GM10266 (cell line): ENCODE data around the gene TBX18.

Experiments
- DNase-seq: peaks from one replicate; pipeline ENCODE4 v3.0.0; 2012; ENCODE audit errors: extremely low spot score
- TF ChIP-seq, protein P1 (sequence below): IDR thresholded peaks from 2 replicates; pipeline ENCODE4 v1.5.1; 2012; ENCODE audit warnings: mild to moderate bottlenecking, low read depth; ENCODE audit not compliant: control insufficient read depth, insufficient read depth; ENCODE audit errors: missing control alignments

TBX18 gene

DNA sequence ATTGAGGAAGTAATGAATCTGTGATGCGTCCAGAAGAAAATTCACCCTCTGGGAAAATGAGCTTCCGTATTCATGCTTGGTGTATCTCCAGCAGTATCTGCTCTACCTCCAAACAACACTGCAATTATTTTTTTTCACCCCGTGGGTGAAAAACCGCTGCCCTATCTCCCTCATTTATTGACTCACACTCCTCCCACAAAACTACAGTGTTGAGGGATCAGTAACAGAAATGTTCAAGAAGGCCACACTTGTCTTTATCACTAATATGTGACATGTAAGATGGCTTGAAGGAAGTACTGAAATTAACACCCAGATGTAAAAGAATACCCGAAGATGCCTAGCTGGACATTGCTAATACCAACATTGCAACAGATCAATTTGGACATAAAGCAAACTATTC lies 4.9 kb upstream of the TBX18 start:
- DNase-seq, result no peak
- TF ChIP-seq, protein P1, sequence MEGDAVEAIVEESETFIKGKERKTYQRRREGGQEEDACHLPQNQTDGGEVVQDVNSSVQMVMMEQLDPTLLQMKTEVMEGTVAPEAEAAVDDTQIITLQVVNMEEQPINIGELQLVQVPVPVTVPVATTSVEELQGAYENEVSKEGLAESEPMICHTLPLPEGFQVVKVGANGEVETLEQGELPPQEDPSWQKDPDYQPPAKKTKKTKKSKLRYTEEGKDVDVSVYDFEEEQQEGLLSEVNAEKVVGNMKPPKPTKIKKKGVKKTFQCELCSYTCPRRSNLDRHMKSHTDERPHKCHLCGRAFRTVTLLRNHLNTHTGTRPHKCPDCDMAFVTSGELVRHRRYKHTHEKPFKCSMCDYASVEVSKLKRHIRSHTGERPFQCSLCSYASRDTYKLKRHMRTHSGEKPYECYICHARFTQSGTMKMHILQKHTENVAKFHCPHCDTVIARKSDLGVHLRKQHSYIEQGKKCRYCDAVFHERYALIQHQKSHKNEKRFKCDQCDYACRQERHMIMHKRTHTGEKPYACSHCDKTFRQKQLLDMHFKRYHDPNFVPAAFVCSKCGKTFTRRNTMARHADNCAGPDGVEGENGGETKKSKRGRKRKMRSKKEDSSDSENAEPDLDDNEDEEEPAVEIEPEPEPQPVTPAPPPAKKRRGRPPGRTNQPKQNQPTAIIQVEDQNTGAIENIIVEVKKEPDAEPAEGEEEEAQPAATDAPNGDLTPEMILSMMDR, result no peak

DNA sequence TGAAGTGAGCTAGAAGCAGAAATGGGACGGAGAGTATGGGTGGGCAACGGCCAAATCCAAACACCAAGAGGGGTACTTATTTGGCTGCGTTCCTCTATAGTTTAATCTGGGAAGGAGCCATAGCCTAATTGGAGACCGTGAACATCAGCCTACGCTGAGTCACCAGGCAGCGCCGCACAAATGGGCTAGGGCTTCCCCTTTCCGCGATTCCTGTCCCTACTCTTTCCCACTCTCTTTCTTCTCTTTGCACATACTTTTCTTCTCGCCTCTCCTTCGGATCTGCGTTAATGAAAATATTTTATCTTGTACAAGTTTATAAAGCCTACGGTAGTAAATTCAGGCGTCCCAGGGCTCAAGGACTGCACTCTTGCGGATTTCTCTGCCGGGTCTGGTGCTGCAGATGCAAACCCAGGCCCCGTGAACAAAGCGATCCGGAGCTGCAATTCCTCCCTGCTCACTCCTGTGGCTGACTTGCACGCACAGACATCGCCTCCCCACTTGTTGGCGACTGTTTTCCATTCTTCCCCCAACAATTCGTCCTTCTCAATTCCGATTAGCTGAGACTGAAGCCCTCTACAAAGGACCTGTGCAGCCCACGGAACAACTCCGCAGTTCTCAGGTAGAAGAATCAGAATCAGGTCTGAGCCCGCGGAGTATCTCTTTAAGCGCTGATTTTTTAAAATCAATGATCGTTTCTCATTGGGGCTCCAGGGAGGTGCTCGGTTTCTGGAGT lies 4.2 kb upstream of the TBX18 start:
- DNase-seq, result no peak
- TF ChIP-seq, protein P1, result no peak

DNA sequence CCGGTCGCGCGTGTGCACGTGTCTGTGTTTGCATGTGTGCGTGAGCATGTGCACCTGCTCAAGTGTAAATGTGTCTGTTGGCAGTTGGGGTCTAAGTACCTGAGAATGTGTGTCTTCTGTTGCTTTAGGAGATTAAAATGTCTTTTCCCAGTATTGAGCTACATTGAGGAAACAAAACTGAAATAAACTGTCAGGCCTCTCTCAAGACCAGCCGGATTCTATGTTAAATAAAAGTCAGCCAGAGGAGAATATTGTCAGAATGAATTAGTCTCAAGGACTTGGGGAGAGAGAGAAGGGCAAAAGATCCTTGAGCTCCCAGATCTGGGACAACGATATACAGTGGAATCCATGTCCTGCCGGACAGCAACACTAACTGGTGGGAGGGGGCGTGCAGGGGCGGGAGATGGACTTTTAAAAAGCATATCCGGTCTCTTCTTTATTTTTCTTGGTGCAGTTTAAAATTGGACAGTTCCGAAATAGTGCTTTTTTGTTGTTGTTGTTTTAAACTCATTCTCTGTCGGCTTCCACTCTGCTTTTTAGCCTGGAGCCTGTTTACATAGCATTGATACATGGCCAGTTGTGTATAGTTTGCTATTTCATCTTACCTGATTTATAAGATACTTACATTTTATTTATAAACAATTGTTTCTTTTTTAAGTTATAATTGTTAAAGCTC lies 3.3 kb upstream of the TBX18 start:
- no peak for DNase-seq

DNA sequence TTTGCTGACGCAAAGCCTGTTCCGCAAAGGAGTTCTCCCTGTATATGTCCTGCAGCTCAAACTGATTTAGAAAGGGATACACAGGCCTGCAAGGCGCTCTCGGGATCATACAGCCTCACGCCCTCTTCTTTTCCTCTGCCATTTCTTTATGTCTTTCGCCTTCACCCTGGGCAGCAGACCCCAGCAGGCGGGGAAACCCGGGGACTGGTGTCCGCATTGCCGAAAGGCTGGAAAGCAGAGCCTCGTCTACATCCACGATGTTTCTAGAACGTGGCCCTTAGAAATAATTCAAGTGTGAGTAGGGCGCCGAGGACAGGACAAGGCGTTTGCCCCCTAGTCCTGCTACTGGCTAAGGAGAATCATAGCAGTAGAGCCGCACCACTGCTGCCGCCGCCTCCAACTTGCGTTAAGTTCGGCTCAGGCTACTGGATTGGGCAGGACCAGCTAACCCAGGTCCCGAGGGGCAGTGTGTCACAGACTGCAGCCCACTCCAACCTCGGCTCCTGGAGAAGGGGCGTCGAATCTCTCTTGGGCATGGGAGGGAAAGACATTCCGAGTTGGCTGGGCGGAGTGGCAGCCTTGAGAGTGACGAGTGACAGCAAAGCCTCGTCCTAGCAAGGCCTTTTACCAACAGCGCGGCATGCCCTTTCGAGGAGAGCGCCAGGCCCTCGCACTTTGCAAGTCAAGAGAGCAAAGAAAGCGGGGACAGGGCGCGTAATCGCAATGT lies 2.6 kb upstream of the TBX18 start:
- TF ChIP-seq, protein P1, result no peak
- no peak for DNase-seq

More for the DNA sequence above, 3.3 kb upstream of the TBX18 start:
- TF ChIP-seq, protein P1, result no peak

DNA sequence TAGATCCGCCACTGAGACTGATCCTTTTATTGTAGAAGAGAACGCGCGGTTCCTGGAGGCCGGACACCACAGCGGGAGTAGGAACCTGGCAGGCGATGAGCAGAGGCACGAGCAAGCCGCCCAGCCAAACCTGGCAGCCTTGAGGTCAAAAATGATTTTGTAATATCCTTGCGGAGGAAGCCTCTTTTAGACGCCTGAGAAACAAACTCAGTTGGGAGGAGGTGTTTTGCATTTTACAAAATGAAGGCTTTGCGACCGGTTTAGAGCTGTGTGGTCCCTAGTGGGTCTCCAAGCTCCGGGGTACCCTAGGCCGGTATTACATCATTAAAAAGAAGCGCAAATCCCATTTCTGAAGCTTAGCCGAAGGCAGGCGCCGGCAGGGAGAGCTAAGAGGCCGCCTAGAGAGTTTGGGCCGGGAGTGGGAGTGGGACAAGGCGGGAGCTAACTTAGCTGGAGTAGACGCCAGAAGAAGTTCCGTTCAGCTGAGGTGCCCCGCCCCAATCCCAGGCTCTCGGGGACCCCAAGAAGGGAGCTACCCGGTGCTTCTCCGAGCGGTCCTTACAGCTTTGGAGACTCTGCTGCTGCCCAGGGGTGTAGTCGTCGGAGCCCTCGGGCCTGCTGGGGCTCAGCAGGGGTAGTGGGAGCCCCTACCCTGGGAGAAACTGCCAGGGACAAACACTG lies 1.9 kb upstream of the TBX18 start:
- TF ChIP-seq, protein P1, result no peak
- no peak for DNase-seq

DNA sequence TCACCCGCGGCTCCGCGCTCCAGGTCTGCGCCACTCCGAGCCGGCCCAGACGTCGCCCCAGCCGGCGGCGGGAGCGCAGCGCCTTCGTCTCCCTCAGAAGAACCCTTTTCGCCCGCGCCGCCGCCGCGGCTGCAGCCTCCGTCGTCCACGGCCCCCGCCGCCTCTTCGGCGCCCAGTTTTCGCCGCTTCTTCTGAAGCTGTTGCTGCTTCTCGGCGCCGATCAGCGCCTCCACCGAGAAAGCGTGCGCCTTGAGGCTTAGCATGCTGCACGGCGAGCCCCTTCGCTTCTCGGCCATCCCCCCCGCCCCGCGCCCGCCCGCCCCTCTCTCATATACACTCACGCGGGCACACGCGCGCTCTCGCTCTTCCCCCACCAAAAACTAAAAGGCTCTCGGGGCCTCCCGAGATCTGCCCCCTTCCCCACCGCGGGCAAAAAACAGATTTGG lies 489 bp downstream of the TBX18 start:
- DNase-seq, result no peak
- TF ChIP-seq, protein P1, result no peak
